Endothelial cell of umbilical vein (primary cell): ENCODE measurements around the gene NCL.

Experiments used
- CTCF ChIP-seq, 2 donors: IDR thresholded peaks; 1 replicate in 1 of 2; 2 replicates in 1 of 2; pipeline ENCODE4 v1.5.1; 2011; ENCODE audit warnings: low read length in 2 of 2, mild to moderate bottlenecking in 2 of 2, moderate library complexity in 2 of 2, control low read depth in 1 of 2, inconsistent platforms in 1 of 2, low read depth in 1 of 2; ENCODE audit not compliant: insufficient read depth in 1 of 2; ENCODE audit errors: extremely low read depth in 1 of 2
- EZH2 ChIP-seq: IDR thresholded peaks from 2 replicates; pipeline ENCODE4 v1.6.1; 2012; ENCODE audit warnings: borderline replicate concordance, low read depth, mild to moderate bottlenecking, moderate library complexity, low read length, inconsistent platforms; ENCODE audit not compliant: severe bottlenecking
- MAX ChIP-seq: IDR thresholded peaks from 2 replicates; pipeline ENCODE4 v1.6.1; 2011; ENCODE audit not compliant: insufficient read depth, insufficient read length
- MYC ChIP-seq: IDR thresholded peaks from one replicate; pipeline ENCODE4 v1.6.1; 2011; ENCODE audit warnings: mild to moderate bottlenecking, low read depth, low read length
- POLR2A ChIP-seq: IDR thresholded peaks from 2 replicates; pipeline ENCODE4 v1.6.1; 2012; ENCODE audit warnings: low read depth, mild to moderate bottlenecking, control low read depth, low read length

GRCh38 chr2:231411237-231411636, 53.0 kb downstream of the NCL start:
- no peak for TF ChIP-seq MYC
- TF ChIP-seq MAX: no peak
- TF ChIP-seq CTCF (IDR thresholded peaks at IDR 0.05; ENCODE audit: extremely low read depth in 1 of 2, insufficient read depth in 1 of 2, low read depth in 1 of 2, low read length in 2 of 2): no peak
- no peak for TF ChIP-seq EZH2
- no peak for TF ChIP-seq POLR2A
